ENCODE results near the gene CD320.

GRCh38 chr19:8262431-8262830 lies 45.7 kb downstream of the CD320 start:
- TF ChIP-seq CTCF (IDR thresholded peaks at IDR 0.05; ENCODE audit: poor library complexity), result no peak
- TF ChIP-seq EZH2 (IDR thresholded peaks at IDR 0.05; ENCODE audit: borderline replicate concordance), result no peak
- no peak for TF ChIP-seq EZH2phosphoT487 (IDR thresholded peaks at IDR 0.05; ENCODE audit: low read depth, severe bottlenecking, unreplicated experiment)
